ENCODE results near the gene SP2. TPM values are rescaled to one million over a fixed set of nuclear protein-coding genes. Genes with fewer than 3 reads are reported as not detected.

SP2 gene
- total and polyA plus RNA-seq, 2 of the 13 experiments (the other 11 are each of a cell fraction or from before 2014, with no cell fraction given) = 1.4 to 4.8 TPM

DNA sequence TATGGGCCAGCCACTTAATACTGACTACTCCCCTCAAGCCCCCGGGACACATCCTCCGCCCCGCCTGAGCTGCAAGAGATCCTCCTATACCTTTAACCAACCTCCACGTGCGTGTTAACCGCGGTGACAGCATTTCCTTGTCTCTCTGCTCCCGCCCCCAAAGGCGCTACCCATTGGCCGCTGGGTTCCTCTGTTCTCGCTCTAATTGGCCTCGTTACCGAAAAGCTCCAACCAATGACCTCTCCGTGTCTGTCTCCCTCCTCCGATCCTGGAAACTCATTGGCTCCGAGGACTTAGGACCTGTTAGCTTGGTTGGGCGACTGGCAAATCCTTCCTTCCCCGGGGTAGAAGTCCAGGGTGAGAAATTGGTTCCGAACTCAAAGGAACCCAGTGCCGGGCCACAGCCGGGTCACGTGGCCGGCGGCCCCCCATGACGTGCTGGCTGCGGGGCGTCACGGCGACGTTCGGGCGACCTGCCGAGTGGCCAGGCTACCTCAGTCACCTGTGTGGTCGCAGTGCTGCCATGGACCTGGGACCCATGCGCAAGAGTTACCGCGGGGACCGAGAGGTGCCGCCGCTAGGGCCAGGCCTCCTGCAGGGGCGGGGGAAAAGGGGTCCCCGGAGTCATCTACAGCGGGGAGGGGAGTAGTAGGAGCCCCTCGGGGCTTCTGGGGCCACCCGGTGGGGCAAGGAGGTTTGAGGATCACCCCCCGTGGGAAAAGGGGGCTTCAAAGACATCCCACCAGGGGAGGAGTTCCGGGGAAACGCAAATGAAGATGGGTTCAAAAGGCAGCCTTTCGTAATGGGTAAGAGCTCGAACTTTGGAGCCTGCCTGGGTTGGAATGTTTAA, 45.4 kb downstream of the SP2 start, which contains the start of gene PNPO (continued):
- TF ChIP-seq ZNF891 (CRISPR knock-in tag; IDR thresholded peaks at IDR 0.05) (peak; percentile 100), ZNF841 (CRISPR knock-in tag; IDR thresholded peaks at IDR 0.05; ENCODE audit: borderline replicate concordance) (peak; percentile 71; the same call in 1 of the 2 replicates), GABPB1 (CRISPR knock-in tag; IDR thresholded peaks at IDR 0.05) (peak; percentile 91), SPEN (CRISPR knock-in tag; IDR thresholded peaks at IDR 0.05; ENCODE audit: low read depth) (peak; percentile 82), ZNF333 (CRISPR knock-in tag; IDR thresholded peaks at IDR 0.05; ENCODE audit: borderline replicate concordance) (peak; percentile 86; the same call in 1 of the 2 replicates), NR2C2 (CRISPR knock-in tag; IDR thresholded peaks at IDR 0.05; ENCODE audit: borderline replicate concordance) (peak; percentile 75; the same call in 1 of the 2 replicates), ZEB1 (IDR thresholded peaks at IDR 0.05; ENCODE audit: insufficient replicate concordance, low read depth) (no peak), ELF1 (CRISPR knock-in tag; IDR thresholded peaks at IDR 0.05) (peak; percentile 85), ESRRA (CRISPR knock-in tag; IDR thresholded peaks at IDR 0.05; ENCODE audit: low read depth) (peak; percentile 72; the same call in 1 of the 2 replicates), ZNF607 (CRISPR knock-in tag; IDR thresholded peaks at IDR 0.05; ENCODE audit: borderline replicate concordance) (peak; percentile 99), ZMYM4 (CRISPR knock-in tag; IDR thresholded peaks at IDR 0.05) (peak; percentile 98), HES4 (CRISPR knock-in tag; IDR thresholded peaks at IDR 0.05; ENCODE audit: borderline replicate concordance) (peak; percentile 83; the same call in 1 of the 2 replicates), ZNF713 (CRISPR knock-in tag; IDR thresholded peaks at IDR 0.05) (peak; percentile 84), SALL2 (CRISPR knock-in tag; IDR thresholded peaks at IDR 0.05) (peak; percentile 76; the same call in 1 of the 2 replicates), XBP1 (CRISPR knock-in tag; IDR thresholded peaks at IDR 0.05) (0 out of 2 replicates have a peak, but pooled peaks have one; percentile 67)
- TF ChIP-seq, protein P1, sequence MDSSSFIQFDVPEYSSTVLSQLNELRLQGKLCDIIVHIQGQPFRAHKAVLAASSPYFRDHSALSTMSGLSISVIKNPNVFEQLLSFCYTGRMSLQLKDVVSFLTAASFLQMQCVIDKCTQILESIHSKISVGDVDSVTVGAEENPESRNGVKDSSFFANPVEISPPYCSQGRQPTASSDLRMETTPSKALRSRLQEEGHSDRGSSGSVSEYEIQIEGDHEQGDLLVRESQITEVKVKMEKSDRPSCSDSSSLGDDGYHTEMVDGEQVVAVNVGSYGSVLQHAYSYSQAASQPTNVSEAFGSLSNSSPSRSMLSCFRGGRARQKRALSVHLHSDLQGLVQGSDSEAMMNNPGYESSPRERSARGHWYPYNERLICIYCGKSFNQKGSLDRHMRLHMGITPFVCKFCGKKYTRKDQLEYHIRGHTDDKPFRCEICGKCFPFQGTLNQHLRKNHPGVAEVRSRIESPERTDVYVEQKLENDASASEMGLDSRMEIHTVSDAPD (CRISPR knock-in tag; IDR thresholded peaks at IDR 0.05) = peak; percentile 88
- TF ChIP-seq, protein P2, sequence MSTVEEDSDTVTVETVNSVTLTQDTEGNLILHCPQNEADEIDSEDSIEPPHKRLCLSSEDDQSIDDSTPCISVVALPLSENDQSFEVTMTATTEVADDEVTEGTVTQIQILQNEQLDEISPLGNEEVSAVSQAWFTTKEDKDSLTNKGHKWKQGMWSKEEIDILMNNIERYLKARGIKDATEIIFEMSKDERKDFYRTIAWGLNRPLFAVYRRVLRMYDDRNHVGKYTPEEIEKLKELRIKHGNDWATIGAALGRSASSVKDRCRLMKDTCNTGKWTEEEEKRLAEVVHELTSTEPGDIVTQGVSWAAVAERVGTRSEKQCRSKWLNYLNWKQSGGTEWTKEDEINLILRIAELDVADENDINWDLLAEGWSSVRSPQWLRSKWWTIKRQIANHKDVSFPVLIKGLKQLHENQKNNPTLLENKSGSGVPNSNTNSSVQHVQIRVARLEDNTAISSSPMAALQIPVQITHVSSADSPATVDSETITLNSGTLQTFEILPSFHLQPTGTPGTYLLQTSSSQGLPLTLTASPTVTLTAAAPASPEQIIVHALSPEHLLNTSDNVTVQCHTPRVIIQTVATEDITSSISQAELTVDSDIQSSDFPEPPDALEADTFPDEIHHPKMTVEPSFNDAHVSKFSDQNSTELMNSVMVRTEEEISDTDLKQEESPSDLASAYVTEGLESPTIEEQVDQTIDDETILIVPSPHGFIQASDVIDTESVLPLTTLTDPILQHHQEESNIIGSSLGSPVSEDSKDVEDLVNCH (CRISPR knock-in tag; IDR thresholded peaks at IDR 0.05) = no peak
- TF ChIP-seq, protein P3, sequence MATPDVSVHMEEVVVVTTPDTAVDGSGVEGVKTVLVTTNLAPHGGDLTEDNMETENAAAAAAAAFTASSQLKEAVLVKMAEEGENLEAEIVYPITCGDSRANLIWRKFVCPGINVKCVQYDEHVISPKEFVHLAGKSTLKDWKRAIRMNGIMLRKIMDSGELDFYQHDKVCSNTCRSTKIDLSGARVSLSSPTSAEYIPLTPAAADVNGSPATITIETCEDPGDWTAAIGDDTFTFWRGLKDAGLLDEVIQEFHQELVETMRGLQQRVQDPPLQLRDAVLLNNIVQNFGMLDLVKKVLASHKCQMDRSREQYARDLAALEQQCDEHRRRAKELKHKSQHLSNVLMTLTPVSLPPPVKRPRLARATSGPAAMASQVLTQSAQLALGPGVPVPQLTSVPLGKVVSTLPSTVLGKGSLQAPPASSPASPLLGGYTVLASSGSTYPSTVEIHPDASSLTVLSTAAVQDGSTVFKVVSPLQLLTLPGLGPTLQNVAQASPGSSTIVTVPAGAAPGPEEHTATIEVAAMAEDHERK (CRISPR knock-in tag; IDR thresholded peaks at IDR 0.05; ENCODE audit: low read depth) = peak; percentile 47; the same call in 1 of the 2 replicates
- TF ChIP-seq, protein P4, sequence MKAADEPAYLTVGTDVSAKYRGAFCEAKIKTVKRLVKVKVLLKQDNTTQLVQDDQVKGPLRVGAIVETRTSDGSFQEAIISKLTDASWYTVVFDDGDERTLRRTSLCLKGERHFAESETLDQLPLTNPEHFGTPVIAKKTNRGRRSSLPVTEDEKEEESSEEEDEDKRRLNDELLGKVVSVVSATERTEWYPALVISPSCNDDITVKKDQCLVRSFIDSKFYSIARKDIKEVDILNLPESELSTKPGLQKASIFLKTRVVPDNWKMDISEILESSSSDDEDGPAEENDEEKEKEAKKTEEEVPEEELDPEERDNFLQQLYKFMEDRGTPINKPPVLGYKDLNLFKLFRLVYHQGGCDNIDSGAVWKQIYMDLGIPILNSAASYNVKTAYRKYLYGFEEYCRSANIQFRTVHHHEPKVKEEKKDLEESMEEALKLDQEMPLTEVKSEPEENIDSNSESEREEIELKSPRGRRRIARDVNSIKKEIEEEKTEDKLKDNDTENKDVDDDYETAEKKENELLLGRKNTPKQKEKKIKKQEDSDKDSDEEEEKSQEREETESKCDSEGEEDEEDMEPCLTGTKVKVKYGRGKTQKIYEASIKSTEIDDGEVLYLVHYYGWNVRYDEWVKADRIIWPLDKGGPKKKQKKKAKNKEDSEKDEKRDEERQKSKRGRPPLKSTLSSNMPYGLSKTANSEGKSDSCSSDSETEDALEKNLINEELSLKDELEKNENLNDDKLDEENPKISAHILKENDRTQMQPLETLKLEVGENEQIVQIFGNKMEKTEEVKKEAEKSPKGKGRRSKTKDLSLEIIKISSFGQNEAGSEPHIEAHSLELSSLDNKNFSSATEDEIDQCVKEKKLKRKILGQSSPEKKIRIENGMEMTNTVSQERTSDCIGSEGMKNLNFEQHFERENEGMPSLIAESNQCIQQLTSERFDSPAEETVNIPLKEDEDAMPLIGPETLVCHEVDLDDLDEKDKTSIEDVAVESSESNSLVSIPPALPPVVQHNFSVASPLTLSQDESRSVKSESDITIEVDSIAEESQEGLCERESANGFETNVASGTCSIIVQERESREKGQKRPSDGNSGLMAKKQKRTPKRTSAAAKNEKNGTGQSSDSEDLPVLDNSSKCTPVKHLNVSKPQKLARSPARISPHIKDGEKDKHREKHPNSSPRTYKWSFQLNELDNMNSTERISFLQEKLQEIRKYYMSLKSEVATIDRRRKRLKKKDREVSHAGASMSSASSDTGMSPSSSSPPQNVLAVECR (CRISPR knock-in tag; IDR thresholded peaks at IDR 0.05; ENCODE audit: borderline replicate concordance) = peak; percentile 97

Data from HepG2 (cell line).